Measurements from ENCODE around the gene GJA5.

Gene GJA5

DNA sequence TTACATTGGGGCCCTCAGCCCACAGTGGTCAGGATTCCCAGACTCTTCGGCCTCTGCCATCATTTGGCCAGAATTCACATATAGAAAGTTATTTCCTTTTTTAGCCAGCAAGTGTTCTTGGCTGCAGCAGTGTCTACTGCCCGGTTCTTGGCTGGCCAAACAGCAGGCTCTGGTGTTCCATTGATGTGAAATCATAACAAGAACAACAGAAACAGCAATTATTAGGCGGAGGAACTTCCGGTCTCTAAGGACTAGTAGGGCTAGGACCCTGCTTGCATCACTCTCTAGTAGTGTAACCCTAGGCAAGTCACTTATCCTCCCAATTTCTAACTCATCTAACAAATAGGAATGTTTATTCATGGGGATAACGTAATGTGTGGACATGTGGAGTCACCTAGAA is 8.7 kb upstream of the GJA5 start:
- Histone ChIP-seq H3K9ac (ENCODE audit: low read depth, low read length, poor library complexity, severe bottlenecking) (no peak overlapping the region), H3K27me3 (ENCODE audit: insufficient read depth, low read length, poor library complexity, severe bottlenecking) (no peaks in the 10 kb centered on the region), H3K4me3 (ENCODE audit: low read length, poor library complexity, severe bottlenecking) (no peak overlapping the region), H3K9me2 (replicated peaks; ENCODE audit: low read depth, low read length) (no peaks in the 10 kb centered on the region), H3K4me1 (ENCODE audit: insufficient read depth, low read length, poor library complexity, severe bottlenecking) (peaks cover 39% of the 10 kb centered on the region), H3F3A (ENCODE audit: low read depth) (no peaks in the 10 kb centered on the region), H3K79me2 (ENCODE audit: insufficient read depth, low read length) (no peaks in the 10 kb centered on the region), H4K20me1 (ENCODE audit: insufficient read depth, low read length, poor library complexity, severe bottlenecking) (no peaks in the 10 kb centered on the region), H3K9me3 (ENCODE audit: insufficient read depth, low read depth, low read length) (no peaks in the 10 kb centered on the region), H2AFZ (ENCODE audit: low read length) (no peak overlapping the region), H3K36me3 (ENCODE audit: insufficient read depth, low read length) (no peaks in the 10 kb centered on the region), H3K4me2 (ENCODE audit: low read depth, low read length, poor library complexity, severe bottlenecking) (no peak overlapping the region)
- TF ChIP-seq EZH2phosphoT487 (IDR thresholded peaks at IDR 0.05; ENCODE audit: borderline replicate concordance): no peak
- TF ChIP-seq, protein P1, sequence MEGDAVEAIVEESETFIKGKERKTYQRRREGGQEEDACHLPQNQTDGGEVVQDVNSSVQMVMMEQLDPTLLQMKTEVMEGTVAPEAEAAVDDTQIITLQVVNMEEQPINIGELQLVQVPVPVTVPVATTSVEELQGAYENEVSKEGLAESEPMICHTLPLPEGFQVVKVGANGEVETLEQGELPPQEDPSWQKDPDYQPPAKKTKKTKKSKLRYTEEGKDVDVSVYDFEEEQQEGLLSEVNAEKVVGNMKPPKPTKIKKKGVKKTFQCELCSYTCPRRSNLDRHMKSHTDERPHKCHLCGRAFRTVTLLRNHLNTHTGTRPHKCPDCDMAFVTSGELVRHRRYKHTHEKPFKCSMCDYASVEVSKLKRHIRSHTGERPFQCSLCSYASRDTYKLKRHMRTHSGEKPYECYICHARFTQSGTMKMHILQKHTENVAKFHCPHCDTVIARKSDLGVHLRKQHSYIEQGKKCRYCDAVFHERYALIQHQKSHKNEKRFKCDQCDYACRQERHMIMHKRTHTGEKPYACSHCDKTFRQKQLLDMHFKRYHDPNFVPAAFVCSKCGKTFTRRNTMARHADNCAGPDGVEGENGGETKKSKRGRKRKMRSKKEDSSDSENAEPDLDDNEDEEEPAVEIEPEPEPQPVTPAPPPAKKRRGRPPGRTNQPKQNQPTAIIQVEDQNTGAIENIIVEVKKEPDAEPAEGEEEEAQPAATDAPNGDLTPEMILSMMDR (conservative IDR thresholded peaks at IDR 0.05; ENCODE audit: low read length): no peak

DNA sequence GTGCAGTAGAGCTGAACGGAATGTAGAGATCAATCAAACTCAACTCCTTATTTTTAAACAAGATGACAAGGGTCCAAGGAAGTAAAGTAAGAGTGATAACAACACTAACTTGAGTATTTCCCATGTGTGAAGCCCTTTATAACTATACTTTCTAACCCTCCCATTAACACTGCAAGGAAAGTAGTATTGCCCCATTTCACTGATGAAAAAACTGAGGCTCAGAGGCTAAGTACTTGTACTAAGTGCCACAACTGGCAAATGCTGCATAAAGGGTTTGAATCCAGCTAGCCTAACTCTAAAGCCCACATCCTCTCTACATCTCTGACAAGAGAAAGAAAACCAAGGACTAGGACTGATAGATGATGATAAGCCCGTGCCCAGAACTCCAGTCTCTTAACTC is 8.2 kb upstream of the GJA5 start:
- no peak overlapping the region for H3K4me2 ChIP-seq (ENCODE audit: low read depth, low read length, poor library complexity, severe bottlenecking)
- H3K9me2 ChIP-seq (replicated peaks; ENCODE audit: low read depth, low read length): no peaks in the 10 kb centered on the region
- no peaks in the 10 kb centered on the region for H3K27me3 ChIP-seq (ENCODE audit: insufficient read depth, low read length, poor library complexity, severe bottlenecking)
- no peaks in the 10 kb centered on the region for H3K79me2 ChIP-seq (ENCODE audit: insufficient read depth, low read length)
- no peaks in the 10 kb centered on the region for H3F3A ChIP-seq (ENCODE audit: low read depth)
- TF ChIP-seq, protein P1 (conservative IDR thresholded peaks at IDR 0.05; ENCODE audit: low read length): no peak
- TF ChIP-seq EZH2phosphoT487 (IDR thresholded peaks at IDR 0.05; ENCODE audit: borderline replicate concordance): no peak
- no peak overlapping the region for H3K4me3 ChIP-seq (ENCODE audit: low read length, poor library complexity, severe bottlenecking)
- H2AFZ ChIP-seq (ENCODE audit: low read length): no peak overlapping the region
- no peak overlapping the region for H3K9ac ChIP-seq (ENCODE audit: low read depth, low read length, poor library complexity, severe bottlenecking)
- H4K20me1 ChIP-seq (ENCODE audit: insufficient read depth, low read length, poor library complexity, severe bottlenecking): no peaks in the 10 kb centered on the region
- peaks cover 42% of the 10 kb centered on the region for H3K4me1 ChIP-seq (ENCODE audit: insufficient read depth, low read length, poor library complexity, severe bottlenecking)
- no peaks in the 10 kb centered on the region for H3K36me3 ChIP-seq (ENCODE audit: insufficient read depth, low read length)
- H3K9me3 ChIP-seq (ENCODE audit: insufficient read depth, low read depth, low read length): no peaks in the 10 kb centered on the region

DNA sequence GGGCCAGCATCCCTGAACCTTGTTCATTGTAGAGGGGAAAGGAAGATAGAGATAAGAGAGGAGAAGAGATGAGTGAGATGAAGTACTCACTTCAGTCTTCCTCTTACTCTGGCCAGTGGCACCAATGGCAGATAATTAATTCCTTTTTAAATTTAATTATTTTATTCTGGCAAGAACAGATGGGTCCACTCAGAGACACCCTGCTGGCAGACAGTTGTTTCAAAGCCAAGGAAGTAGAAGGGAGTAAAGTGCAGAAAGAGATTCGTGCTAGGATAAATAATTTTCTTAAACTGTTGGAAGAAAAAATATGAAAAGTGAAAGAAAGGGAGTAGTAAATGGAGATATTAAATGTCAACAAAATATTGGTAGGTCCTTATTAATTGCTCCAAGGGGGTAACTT is 7.7 kb upstream of the GJA5 start:
- H3K9ac ChIP-seq (ENCODE audit: low read depth, low read length, poor library complexity, severe bottlenecking): no peak overlapping the region
- H3K9me3 ChIP-seq (ENCODE audit: insufficient read depth, low read depth, low read length): no peaks in the 10 kb centered on the region
- no peaks in the 10 kb centered on the region for H3K36me3 ChIP-seq (ENCODE audit: insufficient read depth, low read length)
- H3K4me2 ChIP-seq (ENCODE audit: low read depth, low read length, poor library complexity, severe bottlenecking): no peak overlapping the region
- no peaks in the 10 kb centered on the region for H3K79me2 ChIP-seq (ENCODE audit: insufficient read depth, low read length)
- no peaks in the 10 kb centered on the region for H3F3A ChIP-seq (ENCODE audit: low read depth)
- H3K4me3 ChIP-seq (ENCODE audit: low read length, poor library complexity, severe bottlenecking): no peak overlapping the region
- TF ChIP-seq EZH2phosphoT487 (IDR thresholded peaks at IDR 0.05; ENCODE audit: borderline replicate concordance): no peak
- TF ChIP-seq, protein P1 (conservative IDR thresholded peaks at IDR 0.05; ENCODE audit: low read length): no peak
- no peak overlapping the region for H2AFZ ChIP-seq (ENCODE audit: low read length)
- peaks cover 47% of the 10 kb centered on the region for H3K4me1 ChIP-seq (ENCODE audit: insufficient read depth, low read length, poor library complexity, severe bottlenecking)
- no peaks in the 10 kb centered on the region for H3K9me2 ChIP-seq (replicated peaks; ENCODE audit: low read depth, low read length)
- no peaks in the 10 kb centered on the region for H4K20me1 ChIP-seq (ENCODE audit: insufficient read depth, low read length, poor library complexity, severe bottlenecking)
- H3K27me3 ChIP-seq (ENCODE audit: insufficient read depth, low read length, poor library complexity, severe bottlenecking): no peaks in the 10 kb centered on the region

Data from Loucy (cell line).